ENCODE measurements around the gene ADAMTS2.

The ADAMTS2 gene

GRCh38 chr5:179079165-179079987, 265.9 kb downstream of the ADAMTS2 start:
- in situ Hi-C loops (cut with MboI; ENCODE audit: low pct_unique_long_range_greater_than_20kb, low sequenced_read_pairs, unreplicated experiment), result no loop called here
- DNase-seq (ENCODE audit: low spot score), result no peak
- no peak for TF ChIP-seq CTCF (IDR thresholded peaks at IDR 0.05; ENCODE audit: extremely low read depth, insufficient read depth, missing control alignments)

GRCh38 chr5:179065703-179066102, 279.6 kb downstream of the ADAMTS2 start:
- no peak for TF ChIP-seq CTCF (IDR thresholded peaks at IDR 0.05; ENCODE audit: extremely low read depth, insufficient read depth, missing control alignments)
- in situ Hi-C loops (cut with MboI; ENCODE audit: low pct_unique_long_range_greater_than_20kb, low sequenced_read_pairs, unreplicated experiment), result no loop called here
- DNase-seq (ENCODE audit: low spot score), result no peak

- in situ Hi-C loops (cut with MboI; ENCODE audit: low pct_unique_long_range_greater_than_20kb, low sequenced_read_pairs, unreplicated experiment), result no loop called here
- no peak for DNase-seq (ENCODE audit: low spot score)
- TF ChIP-seq CTCF (IDR thresholded peaks at IDR 0.05; ENCODE audit: extremely low read depth, insufficient read depth, missing control alignments), result no peak
These were observed 284.2 kb downstream of the ADAMTS2 start for GRCh38 chr5:179061025-179061424.

All from GM13977 (cell line).